ENCODE data around the gene RASSF7.

- TF ChIP-seq CTCF (IDR thresholded peaks at IDR 0.05) (no peak), POLR2A (IDR thresholded peaks at IDR 0.05) (no peak)
These were observed 45.6 kb upstream of the RASSF7 start for GRCh38 chr11:515131-515530.
